GM21526 (cell line): ENCODE measurements around the gene NFKBIZ.
"Not testable (repeated sequence)": the region's sequence is repeated elsewhere in the genome, so short reads cannot be mapped to it uniquely, and the experiment has no call there.

Experiments
- ATAC-seq: cut with Tn5 transposase; IDR thresholded peaks from one replicate; pipeline ENCODE4 v1.9.1; 2021; ENCODE audit warnings: moderate library complexity; ENCODE audit not compliant: unreplicated experiment, low FRiP score

Gene NFKBIZ

DNA sequence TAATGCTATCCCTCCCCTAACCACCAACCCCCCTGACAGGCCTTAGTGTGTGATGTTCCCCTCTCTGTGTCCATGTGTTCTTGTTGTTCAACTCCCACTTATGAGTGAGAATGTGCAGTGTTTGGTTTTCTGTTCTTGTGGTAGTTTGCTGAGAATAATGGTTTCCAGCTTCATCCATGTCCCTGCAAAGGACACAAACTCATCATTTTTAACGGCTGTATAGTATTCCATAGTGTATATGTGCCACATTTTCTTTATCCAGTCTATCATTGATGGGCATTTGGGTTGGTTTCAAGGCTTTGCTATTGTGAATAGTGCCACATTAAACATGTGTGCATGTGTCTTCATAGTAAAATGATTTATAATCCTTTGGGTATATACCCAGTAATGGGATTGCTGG is 56.3 kb downstream of the NFKBIZ start:
- ATAC-seq = not testable (repeated sequence)
